GM23248 (cell line): Measurements from ENCODE around the gene PDK1. TPM values are rescaled to one million over a fixed set of nuclear protein-coding genes. Genes with fewer than 3 reads are reported as not detected.
"Not testable (repeated sequence)": the region's sequence is repeated elsewhere in the genome, so short reads cannot be mapped to it uniquely, and the experiment has no call there.

Source experiments
- DNase-seq: peaks from one replicate; pipeline ENCODE4 v3.0.0-alpha.2; 2015
- H2AFZ ChIP-seq: fragments of 200-600 bp; sonication (generic); 2 replicates; pipeline ENCODE4 v1.6.1; 2016; ENCODE audit warnings: antibody characterized with exemption
- H3F3A ChIP-seq: fragments of 200-600 bp; sonication (generic); 2 replicates; pipeline ENCODE4 v1.6.1; 2016; ENCODE audit warnings: mild to moderate bottlenecking, antibody characterized with exemption, mixed run types; ENCODE audit not compliant: insufficient read depth
- H3K27ac ChIP-seq: fragments of 200-600 bp; sonication (generic); 2 replicates; pipeline ENCODE4 v1.5.1; 2016; ENCODE audit warnings: mild to moderate bottlenecking
- H3K27me3 ChIP-seq: fragments of 200-600 bp; sonication (generic); replicated peaks from 2 replicates; pipeline ENCODE4 v1.6.1; 2016; ENCODE audit warnings: mild to moderate bottlenecking; ENCODE audit not compliant: insufficient read depth
- H3K36me3 ChIP-seq: fragments of 200-600 bp; sonication (generic); 2 replicates; pipeline ENCODE4 v1.6.1; 2016; ENCODE audit warnings: low read depth, mild to moderate bottlenecking
- H3K4me1 ChIP-seq: fragments of 200-600 bp; sonication (generic); 2 replicates; pipeline ENCODE4 v1.6.1; 2016; ENCODE audit warnings: mild to moderate bottlenecking; ENCODE audit not compliant: insufficient read depth
- H3K4me2 ChIP-seq: fragments of 200-600 bp; sonication (generic); one replicate; pipeline ENCODE4 v1.6.1; 2016; ENCODE audit warnings: mild to moderate bottlenecking; ENCODE audit not compliant: unreplicated experiment
- H3K4me3 ChIP-seq: fragments of 200-600 bp; sonication (generic); 2 replicates; pipeline ENCODE4 v1.5.1; 2016; ENCODE audit warnings: mild to moderate bottlenecking
- H3K79me2 ChIP-seq: fragments of 200-600 bp; sonication (generic); 2 replicates; pipeline ENCODE4 v1.6.1; 2016; ENCODE audit warnings: mild to moderate bottlenecking; ENCODE audit not compliant: insufficient read depth
- H3K9ac ChIP-seq: fragments of 200-600 bp; sonication (generic); 2 replicates; pipeline ENCODE4 v1.6.1; 2016; ENCODE audit warnings: mild to moderate bottlenecking
- H3K9me2 ChIP-seq: fragments of 200-600 bp; sonication (generic); 2 replicates; pipeline ENCODE4 v1.6.1; 2016; ENCODE audit warnings: mixed run types, mild to moderate bottlenecking, moderate library complexity; ENCODE audit not compliant: insufficient read depth
- H3K9me3 ChIP-seq: fragments of 200-600 bp; sonication (generic); one replicate; pipeline ENCODE4 v1.6.1; 2017; ENCODE audit warnings: low read depth
- H4K20me1 ChIP-seq: fragments of 200-600 bp; sonication (generic); 2 replicates; pipeline ENCODE4 v1.6.0; 2016; ENCODE audit not compliant: insufficient read depth
- EZH2 ChIP-seq: fragments of 200-600 bp; sonication (generic); IDR thresholded peaks from 2 replicates; pipeline ENCODE4 v1.6.1; 2018; ENCODE audit warnings: antibody characterized with exemption, mild to moderate bottlenecking; ENCODE audit not compliant: insufficient read depth, poor library complexity, severe bottlenecking
- EZH2phosphoT487 ChIP-seq: fragments of 200-600 bp; sonication (generic); IDR thresholded peaks from 2 replicates; pipeline ENCODE4 v1.6.1; 2018; ENCODE audit warnings: antibody characterized with exemption, moderate library complexity, mild to moderate bottlenecking, low read depth; ENCODE audit not compliant: insufficient read depth
- whole genome bisulfite sequencing, 2 experiments: methylation state at CpG; one replicate each; pipeline ENCODE4 v1.1.6; 2015 to 2017; ENCODE audit warnings: low lambda C conversion rate in 2 of 2, low coverage in 1 of 2; ENCODE audit errors: missing lambda C conversion rate in 2 of 2; 5-methylcytosine and 5-hydroxymethylcytosine counted together
- in situ Hi-C: fragments of 300-500 bp; cut with MboI; formaldehyde crosslinking; loops from 2 replicates; pipeline ENCODE4 v1.15.0; 2020
- polyA plus RNA-seq: library from polyadenylated mRNA; unstranded; fragments of >200 nt; fragmentation: Nextera tagmentation; extraction: Ambion mirVana; gene quantifications from 2 replicates; pipeline ENCODE4 v1.2.1, GENCODE V29; 2016
- total RNA-seq: library from RNA; depleted of rRNA; stranded (reverse); fragments of >200 nt; shearing (Covaris generic); gene quantifications from 2 replicates; pipeline ENCODE4 v1.2.3, GENCODE V29; 2014

The PDK1 gene
- total and polyA plus RNA-seq, 2 experiments from 2014 or later, result 22.7 to 53.9 TPM

DNA sequence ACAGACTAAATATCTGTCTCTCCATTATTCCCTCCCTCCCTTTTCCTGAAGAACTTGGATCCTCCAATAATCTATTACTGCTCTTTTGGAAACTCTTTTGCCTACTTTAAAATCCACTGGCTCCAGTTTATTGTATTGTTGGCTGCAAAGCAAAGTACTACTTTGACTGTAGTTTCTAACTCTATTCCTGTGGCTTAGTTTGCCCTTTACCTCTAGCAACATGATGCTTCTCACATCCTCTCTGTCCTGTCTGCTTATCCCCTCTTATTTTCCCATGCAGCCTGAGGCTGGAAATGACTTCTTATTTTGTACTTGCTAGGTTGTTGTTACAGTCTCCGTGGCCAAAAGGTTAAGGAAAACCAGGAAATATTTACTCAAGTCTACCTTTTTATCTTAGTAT lies 26.8 kb downstream of the PDK1 start:
- Histone ChIP-seq H3K79me2 (peaks cover 49% of the 10 kb centered on the region), H3K4me2 (no peak overlapping the region), H3K9ac (no peak overlapping the region), H3K9me3 (peaks cover 8% of the 10 kb centered on the region), H3K4me3 (no peak overlapping the region), H4K20me1 (no peaks in the 10 kb centered on the region; the same call in none of the 2 replicates), H2AFZ (no peak overlapping the region), H3F3A (0 out of 2 replicates have a peak, but pooled peaks cover 7% of the 10 kb centered on the region), H3K27ac (no peak overlapping the region), H3K9me2 (no peaks in the 10 kb centered on the region), H3K27me3 (no peaks in the 10 kb centered on the region), H3K4me1 (no peaks in the 10 kb centered on the region), H3K36me3 (peaks cover 62% of the 10 kb centered on the region)
- in situ Hi-C loops, result no loop called here
- 96 to 100% methylated on average over 1 of the region's 1 CpG for WGBS, 2 experiments
- no peak for DNase-seq
- TF ChIP-seq EZH2, result no peak
- no peak for TF ChIP-seq EZH2phosphoT487

DNA sequence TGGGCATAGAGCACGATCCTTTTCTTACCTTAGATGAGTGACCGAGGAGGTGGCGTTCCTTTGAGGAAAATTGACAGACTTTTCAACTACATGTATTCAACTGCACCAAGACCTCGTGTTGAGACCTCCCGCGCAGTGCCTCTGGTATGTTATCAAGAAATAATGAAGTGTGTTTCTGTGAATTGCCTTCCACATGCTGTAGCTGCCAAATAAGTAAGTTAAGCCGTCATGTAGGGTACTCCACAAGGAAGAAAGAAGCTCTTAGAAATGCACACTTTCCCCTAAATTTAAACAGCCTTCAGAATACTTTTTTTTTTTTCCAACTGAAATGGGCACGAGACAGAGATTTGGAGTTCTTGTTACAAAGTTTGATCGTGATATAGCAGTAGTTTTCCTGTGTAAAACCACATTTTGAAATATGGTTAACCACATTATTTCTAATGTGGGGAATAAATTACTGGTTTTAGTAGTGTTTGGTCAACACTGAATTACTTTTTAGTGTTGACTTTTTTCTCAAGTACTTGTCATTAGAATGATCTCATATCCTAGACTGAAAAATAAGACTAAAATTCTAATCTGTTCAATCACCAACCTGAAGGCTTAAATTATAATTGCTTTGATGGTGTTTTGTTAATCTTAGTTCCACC lies 30.5 kb downstream of the PDK1 start:
- H3K9ac ChIP-seq, result no peak overlapping the region
- no peak overlapping the region for H2AFZ ChIP-seq
- in situ Hi-C loops, result no loop called here
- H3K4me3 ChIP-seq, result no peak overlapping the region
- peaks cover 3% of the 10 kb centered on the region; the same call in 1 of the 2 replicates for H3F3A ChIP-seq
- peaks cover 35% of the 10 kb centered on the region for H3K79me2 ChIP-seq
- H3K4me1 ChIP-seq, result no peaks in the 10 kb centered on the region
- TF ChIP-seq EZH2phosphoT487 (no peak), EZH2 (no peak)
- peaks cover 73% of the 10 kb centered on the region for H3K36me3 ChIP-seq
- WGBS, 2 experiments, result 97 to 99% methylated on average over 9 of the region's 9 CpGs
- no peak overlapping the region for H3K27ac ChIP-seq
- peaks cover 17% of the 10 kb centered on the region for H4K20me1 ChIP-seq
- H3K27me3 ChIP-seq, result no peaks in the 10 kb centered on the region
- no peak overlapping the region for H3K4me2 ChIP-seq
- DNase-seq, result no peak
- H3K9me3 ChIP-seq, result no peaks in the 10 kb centered on the region
- H3K9me2 ChIP-seq, result no peaks in the 10 kb centered on the region

DNA sequence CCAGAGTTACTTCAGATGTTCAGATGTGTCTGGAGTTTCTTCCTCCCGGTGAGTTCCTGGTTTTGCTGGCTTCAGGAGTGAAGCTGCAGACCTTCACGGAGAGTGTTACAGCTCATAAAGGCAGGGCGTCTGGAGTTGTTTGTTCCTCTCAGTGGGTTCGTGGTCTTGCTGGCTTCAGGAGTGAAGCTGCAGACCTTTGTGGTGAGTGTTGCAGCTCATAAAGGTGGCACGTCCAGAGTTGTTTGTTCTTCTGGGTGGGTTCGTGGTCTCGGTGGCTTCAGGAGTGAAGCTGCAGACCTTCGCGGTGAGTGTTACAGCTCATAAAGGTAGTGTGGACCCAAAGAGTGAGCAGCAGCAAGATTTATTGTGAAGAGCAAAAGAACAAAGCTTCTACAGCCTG lies 31.3 kb downstream of the PDK1 start:
- H3K9ac ChIP-seq, H3K4me1 ChIP-seq, H3K9me3 ChIP-seq, H2AFZ ChIP-seq, H3K9me2 ChIP-seq, H3K27me3 ChIP-seq, H3F3A ChIP-seq, H3K27ac ChIP-seq, H3K4me3 ChIP-seq, in situ Hi-C loops, DNase-seq, H3K4me2 ChIP-seq: not testable (repeated sequence)
- Histone ChIP-seq H3K79me2 (peaks cover 27% of the 10 kb centered on the region), H4K20me1 (peaks cover 17% of the 10 kb centered on the region), H3K36me3 (peaks cover 64% of the 10 kb centered on the region)
- 99 to 100% methylated on average over 9 of the region's 9 CpGs for WGBS, 2 experiments

DNA sequence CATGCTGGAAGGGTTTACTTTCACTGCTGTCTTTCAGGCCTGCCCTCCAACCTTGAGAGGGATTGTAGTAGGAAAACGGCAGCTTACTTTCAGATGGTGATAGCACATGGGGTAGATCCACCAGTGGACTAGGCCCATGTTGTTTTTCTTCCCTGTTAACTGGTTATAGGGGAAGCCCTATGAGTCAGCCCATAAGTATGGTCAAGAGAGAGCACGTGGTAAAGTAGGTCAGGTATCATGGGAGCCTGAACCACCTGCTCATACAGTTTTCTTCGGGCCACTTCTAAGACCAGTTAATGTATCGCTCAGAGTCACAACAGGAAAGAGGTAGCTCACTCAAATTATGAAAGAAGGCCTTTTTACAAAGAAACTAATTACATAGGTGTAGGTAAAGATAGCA lies 33.0 kb downstream of the PDK1 start:
- Histone ChIP-seq H3F3A (peaks cover 18% of the 10 kb centered on the region), H3K36me3 (peaks cover 69% of the 10 kb centered on the region), H4K20me1 (peaks cover 17% of the 10 kb centered on the region; the same call in 1 of the 2 replicates), H3K27me3 (no peaks in the 10 kb centered on the region), H2AFZ (no peak overlapping the region), H3K9ac (no peak overlapping the region), H3K27ac (no peak overlapping the region), H3K4me3 (no peak overlapping the region), H3K79me2 (peaks cover 21% of the 10 kb centered on the region), H3K9me3 (no peaks in the 10 kb centered on the region), H3K4me2 (no peak overlapping the region), H3K4me1 (peaks cover 5% of the 10 kb centered on the region; the same call in 1 of the 2 replicates), H3K9me2 (no peaks in the 10 kb centered on the region)
- WGBS, 2 experiments, result 91 to 93% methylated on average over 4 of the region's 4 CpGs
- no peak for DNase-seq
- TF ChIP-seq EZH2phosphoT487 (no peak), EZH2 (no peak)
- in situ Hi-C loops, result no loop called here

DNA sequence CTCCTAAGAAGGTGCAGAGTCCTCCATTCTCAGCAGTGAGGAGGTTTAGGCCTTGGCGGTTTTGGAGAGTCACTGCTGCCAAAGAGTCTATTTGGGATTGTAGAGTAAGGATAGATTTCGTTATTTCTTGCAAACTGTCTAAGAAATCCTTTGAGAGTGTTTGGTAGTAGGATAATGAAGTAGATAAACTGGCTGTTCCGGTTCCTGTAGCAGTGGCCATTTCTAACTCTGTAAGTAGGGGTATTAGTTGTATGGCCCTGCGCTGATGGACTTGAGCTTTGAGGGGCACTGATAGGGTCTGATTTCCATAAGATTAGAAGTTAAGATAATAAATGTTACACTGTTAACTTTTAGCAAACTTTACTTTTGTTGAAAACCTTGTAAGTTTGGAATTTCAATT lies 35.5 kb downstream of the PDK1 start:
- in situ Hi-C loops, result loop anchor here (10.0 kb wide), 1 partner anchor 83 kb away; no protein-coding TSS in a partner anchor

DNA sequence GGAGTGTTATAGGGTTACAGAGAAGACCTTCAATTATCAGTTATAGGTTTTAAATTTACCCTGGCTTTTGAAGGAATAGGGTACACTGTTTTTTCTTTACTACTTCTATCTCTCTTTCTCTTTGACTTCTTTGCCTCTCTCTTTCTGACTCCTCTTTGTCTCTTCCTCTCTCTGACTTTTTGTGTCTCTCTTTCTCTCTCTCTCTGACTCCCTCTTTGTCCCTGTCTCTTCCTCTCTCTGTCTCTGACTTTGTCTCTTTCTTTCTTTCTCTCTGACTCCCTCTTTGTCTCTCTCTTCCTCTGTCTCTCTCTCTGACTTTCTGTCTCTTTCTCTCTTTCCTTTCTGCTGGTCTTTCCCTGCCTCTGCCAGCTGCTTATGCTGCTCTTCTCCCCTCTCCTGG lies 36.3 kb downstream of the PDK1 start:
- H3F3A ChIP-seq, result peaks cover 18% of the 10 kb centered on the region
- DNase-seq, H3K9me2 ChIP-seq, H3K4me2 ChIP-seq, H3K9me3 ChIP-seq, H3K9ac ChIP-seq, H3K27me3 ChIP-seq, H3K4me3 ChIP-seq, H3K27ac ChIP-seq, H3K4me1 ChIP-seq, H2AFZ ChIP-seq: not testable (repeated sequence)
- in situ Hi-C loops, result loop anchor here (10.0 kb wide), 1 partner anchor 83 kb away; no protein-coding TSS in a partner anchor
- peaks cover 17% of the 10 kb centered on the region; the same call in 1 of the 2 replicates for H4K20me1 ChIP-seq
- peaks cover 81% of the 10 kb centered on the region for H3K36me3 ChIP-seq
- peaks cover 25% of the 10 kb centered on the region for H3K79me2 ChIP-seq

More for the DNA sequence above, 35.5 kb downstream of the PDK1 start:
- peaks cover 17% of the 10 kb centered on the region; the same call in 1 of the 2 replicates for H4K20me1 ChIP-seq
- H3K36me3 ChIP-seq, result peaks cover 81% of the 10 kb centered on the region
- not testable (repeated sequence) for H3K27ac ChIP-seq, H3K4me1 ChIP-seq, H3K9me3 ChIP-seq, H3K9me2 ChIP-seq, H3K27me3 ChIP-seq, H3K4me3 ChIP-seq, H2AFZ ChIP-seq, H3K9ac ChIP-seq, DNase-seq, H3K4me2 ChIP-seq
- peaks cover 18% of the 10 kb centered on the region for H3F3A ChIP-seq
- WGBS, 2 experiments, result 88 to 89% methylated on average over 4 of the region's 4 CpGs
- H3K79me2 ChIP-seq, result peaks cover 25% of the 10 kb centered on the region
